Measurements from ENCODE around the gene GUCY2C. TPM values are rescaled to one million over a fixed set of nuclear protein-coding genes. Genes with fewer than 3 reads are reported as not detected.
"Not testable (repeated sequence)": the region's sequence is repeated elsewhere in the genome, so short reads cannot be mapped to it uniquely, and the experiment has no call there.

The GUCY2C gene
- polyA plus RNA-seq, 3 donors: 0.04 to 0.14 (median 0.10) TPM

DNA sequence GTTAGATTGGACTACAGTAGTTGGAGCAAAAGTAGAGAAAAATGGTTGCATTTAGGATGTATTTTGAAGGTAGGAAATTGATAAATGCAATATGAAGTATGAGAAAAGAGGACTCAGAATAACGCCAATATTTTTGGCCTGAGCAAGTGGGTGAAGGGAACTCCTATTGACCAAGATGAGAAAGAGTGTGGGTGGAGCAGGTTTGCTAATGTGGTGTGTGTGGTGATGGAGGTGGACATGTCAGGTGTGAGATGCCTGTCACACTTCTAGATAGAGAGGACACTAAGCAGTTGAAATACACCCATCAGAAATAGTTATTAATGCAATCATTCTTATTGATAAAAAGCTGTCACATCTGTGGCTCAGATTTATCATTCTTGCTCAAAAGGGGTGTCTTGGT is 7.3 kb downstream of the GUCY2C start:
- Histone ChIP-seq H3K36me3 (replicated peaks in 1 of 2; ENCODE audit: control insufficient read depth in 1 of 2, insufficient read depth in 2 of 2, low read length in 2 of 2) (no peaks in the 10 kb centered on the region), H3K4me1 (ENCODE audit: control insufficient read depth in 1 of 2, insufficient read depth in 2 of 2, low read length in 2 of 2) (peaks cover 21 to 26% of the 10 kb centered on the region in 2 donors), H3K4me3 (replicated peaks in 1 of 3; ENCODE audit: low read depth in 2 of 3, low read length in 3 of 3) (no peak overlapping the region), H3K9me3 (replicated peaks in 1 of 2; ENCODE audit: control insufficient read depth in 1 of 2, insufficient read depth in 1 of 2, low read length in 2 of 2) (no peaks in the 10 kb centered on the region), H3K4me2 (replicated peaks; ENCODE audit: extremely low read depth, low read length, poor library complexity, severe bottlenecking) (no peak overlapping the region), H3K9ac (ENCODE audit: insufficient read depth, low read length, poor library complexity, severe bottlenecking) (no peak overlapping the region), H4K20me1 (ENCODE audit: insufficient read depth, low read length) (no peaks in the 10 kb centered on the region), H2AFZ (ENCODE audit: insufficient read depth, low read depth, low read length, poor library complexity, severe bottlenecking) (no peak overlapping the region), H3K27me3 (ENCODE audit: control insufficient read depth in 2 of 2, insufficient read depth in 2 of 2, low read length in 2 of 2) (no peaks in the 10 kb centered on the region), H3K27ac (ENCODE audit: low read depth in 1 of 2, low read length in 2 of 2) (no peak overlapping the region), H3K79me2 (ENCODE audit: insufficient read depth, low read length) (no peaks in the 10 kb centered on the region)
- no peaks in the 10 kb centered on the region for H3K9me3 Mint-ChIP-seq
- peaks cover 24% of the 10 kb centered on the region for H3K4me1 Mint-ChIP-seq
- H3K36me3 Mint-ChIP-seq: no peaks in the 10 kb centered on the region
- 100% methylated on average over 1 of the region's 1 CpG for WGBS (ENCODE audit: insufficient coverage)
- H3K27ac Mint-ChIP-seq: no peak overlapping the region
- TF ChIP-seq, protein P1, sequence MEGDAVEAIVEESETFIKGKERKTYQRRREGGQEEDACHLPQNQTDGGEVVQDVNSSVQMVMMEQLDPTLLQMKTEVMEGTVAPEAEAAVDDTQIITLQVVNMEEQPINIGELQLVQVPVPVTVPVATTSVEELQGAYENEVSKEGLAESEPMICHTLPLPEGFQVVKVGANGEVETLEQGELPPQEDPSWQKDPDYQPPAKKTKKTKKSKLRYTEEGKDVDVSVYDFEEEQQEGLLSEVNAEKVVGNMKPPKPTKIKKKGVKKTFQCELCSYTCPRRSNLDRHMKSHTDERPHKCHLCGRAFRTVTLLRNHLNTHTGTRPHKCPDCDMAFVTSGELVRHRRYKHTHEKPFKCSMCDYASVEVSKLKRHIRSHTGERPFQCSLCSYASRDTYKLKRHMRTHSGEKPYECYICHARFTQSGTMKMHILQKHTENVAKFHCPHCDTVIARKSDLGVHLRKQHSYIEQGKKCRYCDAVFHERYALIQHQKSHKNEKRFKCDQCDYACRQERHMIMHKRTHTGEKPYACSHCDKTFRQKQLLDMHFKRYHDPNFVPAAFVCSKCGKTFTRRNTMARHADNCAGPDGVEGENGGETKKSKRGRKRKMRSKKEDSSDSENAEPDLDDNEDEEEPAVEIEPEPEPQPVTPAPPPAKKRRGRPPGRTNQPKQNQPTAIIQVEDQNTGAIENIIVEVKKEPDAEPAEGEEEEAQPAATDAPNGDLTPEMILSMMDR (IDR thresholded peaks at IDR 0.05): no peak
- no peak overlapping the region for H3K4me3 Mint-ChIP-seq
- intact Hi-C loops (cut with micrococcal nuclease): no loop called here
- DNase-seq: no peak
- peaks cover 2 to 5% (median 3%) of the 10 kb centered on the region in 3 donors for H3K27me3 Mint-ChIP-seq (ENCODE audit: low read depth in 3 of 3)

GRCh38 chr12:14682231-14682630 is 14.2 kb downstream of the GUCY2C start:
- H3K27ac Mint-ChIP-seq; DNase-seq; intact Hi-C loops (cut with micrococcal nuclease); H2AFZ ChIP-seq (ENCODE audit: insufficient read depth, low read depth, low read length, poor library complexity, severe bottlenecking); H3K4me3 Mint-ChIP-seq; H3K4me1 Mint-ChIP-seq; H3K9me3 ChIP-seq (replicated peaks in 1 of 2; ENCODE audit: control insufficient read depth in 1 of 2, insufficient read depth in 1 of 2, low read length in 2 of 2); H3K36me3 Mint-ChIP-seq; H3K27me3 Mint-ChIP-seq (ENCODE audit: low read depth in 3 of 3); H3K9me3 Mint-ChIP-seq; H4K20me1 ChIP-seq (ENCODE audit: insufficient read depth, low read length); H3K36me3 ChIP-seq (replicated peaks in 1 of 2; ENCODE audit: control insufficient read depth in 1 of 2, insufficient read depth in 2 of 2, low read length in 2 of 2); H3K27ac ChIP-seq (ENCODE audit: low read depth in 1 of 2, low read length in 2 of 2); H3K79me2 ChIP-seq (ENCODE audit: insufficient read depth, low read length); H3K4me1 ChIP-seq (ENCODE audit: control insufficient read depth in 1 of 2, insufficient read depth in 2 of 2, low read length in 2 of 2); H3K27me3 ChIP-seq (ENCODE audit: control insufficient read depth in 2 of 2, insufficient read depth in 2 of 2, low read length in 2 of 2); H3K4me3 ChIP-seq (replicated peaks in 1 of 3; ENCODE audit: low read depth in 2 of 3, low read length in 3 of 3); H3K4me2 ChIP-seq (replicated peaks; ENCODE audit: extremely low read depth, low read length, poor library complexity, severe bottlenecking); H3K9ac ChIP-seq (ENCODE audit: insufficient read depth, low read length, poor library complexity, severe bottlenecking): not testable (repeated sequence)
- WGBS (ENCODE audit: insufficient coverage): no CpG with 5 or more reads among the region's 4 CpGs
